ENCODE measurements around the gene PHF21A. TPM values are rescaled to one million over a fixed set of nuclear protein-coding genes. Genes with fewer than 3 reads are reported as not detected.
A peak's percentile ranks its signal among the peaks of the same experiment; 100 is the strongest.

PHF21A gene
- total and polyA plus RNA-seq, 7 experiments from 2014 or later, result 7.2 to 88.5 (median 54.5) TPM

DNA sequence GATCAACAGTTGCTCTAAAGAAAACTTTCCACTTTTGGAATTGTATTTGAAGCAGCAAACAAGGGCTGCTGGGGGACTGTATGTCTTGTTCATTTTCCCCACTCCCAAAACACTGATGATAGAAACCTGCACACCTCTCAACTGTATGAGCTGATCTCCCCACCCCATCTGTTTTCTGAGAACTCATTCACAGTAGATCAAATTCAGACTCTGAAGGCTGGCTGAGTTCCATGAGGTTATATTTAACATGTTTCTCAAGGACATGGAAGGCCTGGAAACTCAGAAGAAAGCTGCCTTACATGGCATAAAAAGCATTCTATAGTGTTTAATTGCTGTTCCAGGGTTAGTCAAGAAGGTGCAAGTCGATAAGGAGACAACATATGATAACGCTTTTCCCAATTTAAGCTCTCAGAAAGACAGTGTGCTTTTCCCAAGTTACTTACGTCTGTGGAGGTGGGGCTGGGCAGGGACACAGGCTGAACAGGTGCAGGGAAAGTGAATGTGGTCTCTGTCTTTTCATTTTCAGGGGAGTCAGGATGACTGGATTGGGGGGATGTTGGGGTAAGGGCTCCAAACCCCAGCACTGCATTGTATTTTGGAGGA is 175.8 kb downstream of the PHF21A start:
- peaks cover 0 to 3% (median 0%) of the 10 kb centered on the region in 7 donors for H3K4me1 Mint-ChIP-seq
- no peak overlapping the region for H3K4me3 Mint-ChIP-seq
- Histone ChIP-seq H3K4me1 (ENCODE audit: control insufficient read depth in 2 of 2, insufficient read depth in 2 of 2, low read length in 2 of 2) (no peaks in the 10 kb centered on the region), H3K27me3 (ENCODE audit: control insufficient read depth in 2 of 2, insufficient read depth in 2 of 2, low read length in 2 of 2) (no peaks in the 10 kb centered on the region), H3K27ac (ENCODE audit: low read depth, low read length) (no peak overlapping the region), H3K9me3 (ENCODE audit: control insufficient read depth in 2 of 3, low read length in 3 of 3) (no peaks in the 10 kb centered on the region), H3K4me3 (ENCODE audit: low read length) (no peak overlapping the region), H3K36me3 (ENCODE audit: control insufficient read depth in 2 of 3, insufficient read depth in 3 of 3, low read length in 3 of 3) (peaks cover 6 to 72% (median 42%) of the 10 kb centered on the region in 3 experiments)
- ChIA-PET POLR2A (no interaction called here), CTCF (no interaction called here)
- no peak for DNase-seq
- no peaks in the 10 kb centered on the region for H3K27me3 Mint-ChIP-seq
- intact Hi-C loops (cut with micrococcal nuclease), result no loop called here
- no peak for ATAC-seq
- H3K36me3 Mint-ChIP-seq, result peaks cover 16 to 65% (median 20%) of the 10 kb centered on the region in 5 donors
- H3K9me3 Mint-ChIP-seq, result no peaks in the 10 kb centered on the region
- H3K27ac Mint-ChIP-seq, result peak overlapping the region in 1 of 9 donors; percentile 11

- ChIA-PET CTCF (interaction anchor here (2.4 kb wide), 1 partner anchor 23 kb away, joined by 6 read pairs; no protein-coding TSS in a partner anchor), POLR2A (no interaction called here)
- H3K4me1 Mint-ChIP-seq, result peaks cover 0 to 3% (median 0%) of the 10 kb centered on the region in 7 donors
- no peaks in the 10 kb centered on the region for H3K27me3 Mint-ChIP-seq
- intact Hi-C loops (cut with micrococcal nuclease), result no loop called here
- peak overlapping the region in 1 of 9 donors; percentile 4 for H3K27ac Mint-ChIP-seq
- no peaks in the 10 kb centered on the region for H3K9me3 ChIP-seq (ENCODE audit: control insufficient read depth in 2 of 3, low read length in 3 of 3)
- DNase-seq, result no peak
- no peaks in the 10 kb centered on the region for H3K27me3 ChIP-seq (ENCODE audit: control insufficient read depth in 2 of 2, insufficient read depth in 2 of 2, low read length in 2 of 2)
- H3K36me3 ChIP-seq (ENCODE audit: control insufficient read depth in 2 of 3, insufficient read depth in 3 of 3, low read length in 3 of 3), result peaks cover 1 to 51% (median 18%) of the 10 kb centered on the region in 3 experiments
- H3K4me1 ChIP-seq (ENCODE audit: control insufficient read depth in 2 of 2, insufficient read depth in 2 of 2, low read length in 2 of 2), result no peaks in the 10 kb centered on the region
- no peak for ATAC-seq
- no peak overlapping the region for H3K4me3 ChIP-seq (ENCODE audit: low read length)
- H3K4me3 Mint-ChIP-seq, result no peak overlapping the region
- peaks cover 12 to 53% (median 16%) of the 10 kb centered on the region in 5 donors for H3K36me3 Mint-ChIP-seq
- H3K9me3 Mint-ChIP-seq, result no peaks in the 10 kb centered on the region
- no peak overlapping the region for H3K27ac ChIP-seq (ENCODE audit: low read depth, low read length)
Observed at GRCh38 chr11:45942381-45942780, 178.9 kb downstream of the PHF21A start.

- Histone ChIP-seq H3K4me3 (ENCODE audit: low read length) (no peak overlapping the region), H3K36me3 (ENCODE audit: control insufficient read depth in 2 of 3, insufficient read depth in 3 of 3, low read length in 3 of 3) (peaks cover 0 to 51% (median 16%) of the 10 kb centered on the region in 3 experiments), H3K4me1 (ENCODE audit: control insufficient read depth in 2 of 2, insufficient read depth in 2 of 2, low read length in 2 of 2) (no peaks in the 10 kb centered on the region), H3K9me3 (ENCODE audit: control insufficient read depth in 2 of 3, low read length in 3 of 3) (no peaks in the 10 kb centered on the region), H3K27me3 (ENCODE audit: control insufficient read depth in 2 of 2, insufficient read depth in 2 of 2, low read length in 2 of 2) (no peaks in the 10 kb centered on the region), H3K27ac (ENCODE audit: low read depth, low read length) (no peak overlapping the region)
- ATAC-seq, result no peak
- no peak for DNase-seq
- ChIA-PET CTCF (interaction anchor here (2.4 kb wide), 1 partner anchor 24 kb away, joined by 6 read pairs; no protein-coding TSS in a partner anchor), POLR2A (no interaction called here)
- peaks cover 0 to 3% (median 0%) of the 10 kb centered on the region in 7 donors for H3K4me1 Mint-ChIP-seq
- no peak overlapping the region for H3K4me3 Mint-ChIP-seq
- intact Hi-C loops (cut with micrococcal nuclease), result no loop called here
- H3K9me3 Mint-ChIP-seq, result no peaks in the 10 kb centered on the region
- H3K36me3 Mint-ChIP-seq, result peaks cover 12 to 56% (median 19%) of the 10 kb centered on the region in 5 donors
- H3K27me3 Mint-ChIP-seq, result no peaks in the 10 kb centered on the region
- no peak overlapping the region for H3K27ac Mint-ChIP-seq
Observed at GRCh38 chr11:45941285-45941684, 180.0 kb downstream of the PHF21A start.

- Histone ChIP-seq H3K4me1 (ENCODE audit: control insufficient read depth in 2 of 2, insufficient read depth in 2 of 2, low read length in 2 of 2) (no peaks in the 10 kb centered on the region), H3K27me3 (ENCODE audit: control insufficient read depth in 2 of 2, insufficient read depth in 2 of 2, low read length in 2 of 2) (no peaks in the 10 kb centered on the region), H3K4me3 (ENCODE audit: low read length) (no peak overlapping the region), H3K27ac (ENCODE audit: low read depth, low read length) (no peak overlapping the region), H3K9me3 (ENCODE audit: control insufficient read depth in 2 of 3, low read length in 3 of 3) (no peaks in the 10 kb centered on the region), H3K36me3 (ENCODE audit: control insufficient read depth in 2 of 3, insufficient read depth in 3 of 3, low read length in 3 of 3) (peaks cover 4 to 50% (median 5%) of the 10 kb centered on the region in 3 experiments)
- POLR2A ChIA-PET, result interaction anchor here (0.6 kb wide), 1 partner anchor 811 kb away, joined by 4 read pairs; no protein-coding TSS in a partner anchor
- CTCF ChIA-PET, result no interaction called here
- intact Hi-C loops (cut with micrococcal nuclease), result no loop called here
- Mint-ChIP-seq H3K4me3 (no peak overlapping the region), H3K27me3 (no peaks in the 10 kb centered on the region), H3K36me3 (peaks cover 0 to 48% (median 12%) of the 10 kb centered on the region in 5 donors), H3K27ac (no peak overlapping the region), H3K4me1 (no peaks in the 10 kb centered on the region), H3K9me3 (no peaks in the 10 kb centered on the region)
- DNase-seq (no peak), ATAC-seq (no peak)
Observed at GRCh38 chr11:45939836-45940235, 181.4 kb downstream of the PHF21A start.

GRCh38 chr11:45937916-45938315 is 183.3 kb downstream of the PHF21A start:
- H3K4me3 ChIP-seq (ENCODE audit: low read length), result no peak overlapping the region
- H3K36me3 ChIP-seq (ENCODE audit: control insufficient read depth in 2 of 3, insufficient read depth in 3 of 3, low read length in 3 of 3), result peaks cover 4 to 60% (median 8%) of the 10 kb centered on the region in 3 experiments
- intact Hi-C loops (cut with micrococcal nuclease), result no loop called here
- H3K4me3 Mint-ChIP-seq, result no peak overlapping the region
- no peak for ATAC-seq
- POLR2A ChIA-PET, result interaction anchor here (0.6 kb wide), 1 partner anchor 563 kb away, joined by 3 read pairs; no protein-coding TSS in a partner anchor
- H3K9me3 ChIP-seq (ENCODE audit: control insufficient read depth in 2 of 3, low read length in 3 of 3), result no peaks in the 10 kb centered on the region
- H3K4me1 Mint-ChIP-seq, result no peaks in the 10 kb centered on the region
- DNase-seq, result no peak
- H3K27ac ChIP-seq (ENCODE audit: low read depth, low read length), result no peak overlapping the region
- CTCF ChIA-PET, result no interaction called here
- no peaks in the 10 kb centered on the region for H3K27me3 ChIP-seq (ENCODE audit: control insufficient read depth in 2 of 2, insufficient read depth in 2 of 2, low read length in 2 of 2)
- no peaks in the 10 kb centered on the region for H3K4me1 ChIP-seq (ENCODE audit: control insufficient read depth in 2 of 2, insufficient read depth in 2 of 2, low read length in 2 of 2)
- no peaks in the 10 kb centered on the region for H3K27me3 Mint-ChIP-seq
- no peaks in the 10 kb centered on the region for H3K9me3 Mint-ChIP-seq
- peaks cover 0 to 42% (median 5%) of the 10 kb centered on the region in 5 donors for H3K36me3 Mint-ChIP-seq
- H3K27ac Mint-ChIP-seq, result no peak overlapping the region

DNA sequence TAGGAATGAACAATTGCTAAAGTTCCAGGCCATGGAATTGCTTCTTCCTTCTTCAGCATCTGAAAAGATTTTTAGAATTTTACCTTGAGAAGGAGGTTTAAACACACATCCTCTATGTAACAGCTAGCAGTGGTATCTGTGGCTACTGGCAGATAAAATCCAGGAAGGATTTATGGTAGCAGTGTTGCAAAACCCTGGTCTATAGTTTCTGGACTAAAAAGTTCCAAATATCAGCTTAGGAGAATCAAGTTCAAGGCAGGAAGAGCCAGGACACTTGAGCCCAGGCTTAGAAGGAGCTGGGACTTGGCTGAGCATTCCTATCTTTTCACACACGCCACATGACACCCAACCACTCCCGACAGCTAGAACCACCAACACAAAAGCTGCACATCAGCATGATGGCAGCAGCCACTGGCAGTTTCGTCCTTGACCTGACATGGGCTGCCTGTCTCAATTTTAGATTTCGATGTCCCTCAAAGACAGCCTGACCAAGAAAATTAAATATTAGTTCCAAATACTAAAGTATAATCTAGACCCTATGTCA is 184.7 kb downstream of the PHF21A start:
- Histone ChIP-seq H3K9me3 (ENCODE audit: control insufficient read depth in 2 of 3, low read length in 3 of 3) (no peaks in the 10 kb centered on the region), H3K27ac (ENCODE audit: low read depth, low read length) (no peak overlapping the region), H3K27me3 (ENCODE audit: control insufficient read depth in 2 of 2, insufficient read depth in 2 of 2, low read length in 2 of 2) (no peaks in the 10 kb centered on the region), H3K4me1 (ENCODE audit: control insufficient read depth in 2 of 2, insufficient read depth in 2 of 2, low read length in 2 of 2) (peaks cover 2 to 4% of the 10 kb centered on the region in 2 donors), H3K4me3 (ENCODE audit: low read length) (no peak overlapping the region), H3K36me3 (ENCODE audit: control insufficient read depth in 2 of 3, insufficient read depth in 3 of 3, low read length in 3 of 3) (peaks cover 4 to 63% (median 14%) of the 10 kb centered on the region in 3 experiments)
- ATAC-seq, result no peak
- H3K27me3 Mint-ChIP-seq, result no peaks in the 10 kb centered on the region
- DNase-seq, result no peak
- intact Hi-C loops (cut with micrococcal nuclease), result no loop called here
- ChIA-PET POLR2A (no interaction called here), CTCF (interaction anchor here (1.3 kb wide), 1 partner anchor 28 kb away, joined by 5 read pairs; no protein-coding TSS in a partner anchor)
- H3K9me3 Mint-ChIP-seq, result no peaks in the 10 kb centered on the region
- no peak overlapping the region for H3K4me3 Mint-ChIP-seq
- H3K4me1 Mint-ChIP-seq, result peaks cover under 1 to 12% (median 2%) of the 10 kb centered on the region in 7 donors
- peaks cover 0 to 31% (median 3%) of the 10 kb centered on the region in 5 donors for H3K36me3 Mint-ChIP-seq
- H3K27ac Mint-ChIP-seq, result peak overlapping the region in 1 of 9 donors; percentile 50
